ENCODE measurements around the gene PCYOX1L.

PCYOX1L gene

GRCh38 chr5:149365418-149365817 lies 7.6 kb downstream of the PCYOX1L start:
- no peak for ATAC-seq
- TF ChIP-seq OSR1 (CRISPR knock-in tag; IDR thresholded peaks at IDR 0.05) (no peak), CREB5 (CRISPR knock-in tag; IDR thresholded peaks at IDR 0.05; ENCODE audit: low read depth) (no peak), POU6F1 (CRISPR knock-in tag; IDR thresholded peaks at IDR 0.05; ENCODE audit: borderline replicate concordance, low read depth) (no peak), ZC3H10 (CRISPR knock-in tag; IDR thresholded peaks at IDR 0.05) (no peak), SNAI2 (CRISPR knock-in tag; IDR thresholded peaks at IDR 0.05) (no peak), ZFP3 (CRISPR knock-in tag; IDR thresholded peaks at IDR 0.05) (no peak), ZNF8 (CRISPR knock-in tag; IDR thresholded peaks at IDR 0.05) (no peak)

GRCh38 chr5:149366169-149366729 lies 8.4 kb downstream of the PCYOX1L start:
- ATAC-seq, result no peak
- TF ChIP-seq, protein P1, sequence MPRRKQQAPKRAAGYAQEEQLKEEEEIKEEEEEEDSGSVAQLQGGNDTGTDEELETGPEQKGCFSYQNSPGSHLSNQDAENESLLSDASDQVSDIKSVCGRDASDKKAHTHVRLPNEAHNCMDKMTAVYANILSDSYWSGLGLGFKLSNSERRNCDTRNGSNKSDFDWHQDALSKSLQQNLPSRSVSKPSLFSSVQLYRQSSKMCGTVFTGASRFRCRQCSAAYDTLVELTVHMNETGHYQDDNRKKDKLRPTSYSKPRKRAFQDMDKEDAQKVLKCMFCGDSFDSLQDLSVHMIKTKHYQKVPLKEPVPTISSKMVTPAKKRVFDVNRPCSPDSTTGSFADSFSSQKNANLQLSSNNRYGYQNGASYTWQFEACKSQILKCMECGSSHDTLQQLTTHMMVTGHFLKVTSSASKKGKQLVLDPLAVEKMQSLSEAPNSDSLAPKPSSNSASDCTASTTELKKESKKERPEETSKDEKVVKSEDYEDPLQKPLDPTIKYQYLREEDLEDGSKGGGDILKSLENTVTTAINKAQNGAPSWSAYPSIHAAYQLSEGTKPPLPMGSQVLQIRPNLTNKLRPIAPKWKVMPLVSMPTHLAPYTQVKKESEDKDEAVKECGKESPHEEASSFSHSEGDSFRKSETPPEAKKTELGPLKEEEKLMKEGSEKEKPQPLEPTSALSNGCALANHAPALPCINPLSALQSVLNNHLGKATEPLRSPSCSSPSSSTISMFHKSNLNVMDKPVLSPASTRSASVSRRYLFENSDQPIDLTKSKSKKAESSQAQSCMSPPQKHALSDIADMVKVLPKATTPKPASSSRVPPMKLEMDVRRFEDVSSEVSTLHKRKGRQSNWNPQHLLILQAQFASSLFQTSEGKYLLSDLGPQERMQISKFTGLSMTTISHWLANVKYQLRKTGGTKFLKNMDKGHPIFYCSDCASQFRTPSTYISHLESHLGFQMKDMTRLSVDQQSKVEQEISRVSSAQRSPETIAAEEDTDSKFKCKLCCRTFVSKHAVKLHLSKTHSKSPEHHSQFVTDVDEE (CRISPR knock-in tag; IDR thresholded peaks at IDR 0.05), result no peak
- TF ChIP-seq CSRNP3 (CRISPR knock-in tag; IDR thresholded peaks at IDR 0.05), result no peak
- TF ChIP-seq CSDC2 (CRISPR knock-in tag; IDR thresholded peaks at IDR 0.05), result no peak
- no peak for TF ChIP-seq ESRRG (CRISPR knock-in tag; IDR thresholded peaks at IDR 0.05)
- no peak for TF ChIP-seq PPARA (CRISPR knock-in tag; IDR thresholded peaks at IDR 0.05; ENCODE audit: borderline replicate concordance)
- no peak for TF ChIP-seq RARB (CRISPR knock-in tag; IDR thresholded peaks at IDR 0.05)
- TF ChIP-seq ZNF70 (CRISPR knock-in tag; IDR thresholded peaks at IDR 0.05), result no peak
- TF ChIP-seq SNAI2 (CRISPR knock-in tag; IDR thresholded peaks at IDR 0.05), result no peak
- no peak for TF ChIP-seq ZNF565 (CRISPR knock-in tag; conservative IDR thresholded peaks at IDR 0.05; ENCODE audit: low read depth)
- TF ChIP-seq ZC3H10 (CRISPR knock-in tag; IDR thresholded peaks at IDR 0.05), result no peak
- no peak for TF ChIP-seq ISL1 (CRISPR knock-in tag; IDR thresholded peaks at IDR 0.05)

- no peak for TF ChIP-seq ESRRG (CRISPR knock-in tag; IDR thresholded peaks at IDR 0.05)
- no peak for TF ChIP-seq SNAI2 (CRISPR knock-in tag; IDR thresholded peaks at IDR 0.05)
- TF ChIP-seq ZNF70 (CRISPR knock-in tag; IDR thresholded peaks at IDR 0.05), result no peak
- TF ChIP-seq ZFP30 (CRISPR knock-in tag; IDR thresholded peaks at IDR 0.05), result no peak
- TF ChIP-seq CSRNP3 (CRISPR knock-in tag; IDR thresholded peaks at IDR 0.05), result no peak
- peak; percentile 89 for ATAC-seq
Measured at GRCh38 chr5:149367249-149367971, 9.6 kb downstream of the PCYOX1L start.

DNA sequence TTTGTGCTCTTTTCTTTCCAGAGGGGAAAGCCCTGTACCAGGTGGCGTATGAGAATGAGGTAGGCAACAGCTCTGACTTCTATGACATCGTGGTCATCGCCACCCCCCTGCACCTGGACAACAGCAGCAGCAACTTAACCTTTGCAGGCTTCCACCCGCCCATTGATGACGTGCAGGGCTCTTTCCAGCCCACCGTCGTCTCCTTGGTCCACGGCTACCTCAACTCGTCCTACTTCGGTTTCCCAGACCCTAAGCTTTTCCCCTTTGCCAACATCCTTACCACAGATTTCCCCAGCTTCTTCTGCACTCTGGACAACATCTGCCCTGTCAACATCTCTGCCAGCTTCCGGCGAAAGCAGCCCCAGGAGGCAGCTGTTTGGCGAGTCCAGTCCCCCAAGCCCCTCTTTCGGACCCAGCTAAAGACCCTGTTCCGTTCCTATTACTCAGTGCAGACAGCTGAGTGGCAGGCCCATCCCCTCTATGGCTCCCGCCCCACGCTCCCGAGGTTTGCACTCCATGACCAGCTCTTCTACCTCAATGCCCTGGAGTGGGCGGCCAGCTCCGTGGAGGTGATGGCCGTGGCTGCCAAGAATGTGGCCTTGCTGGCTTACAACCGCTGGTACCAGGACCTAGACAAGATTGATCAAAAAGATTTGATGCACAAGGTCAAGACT lies 10.3 kb downstream of the PCYOX1L start:
- ATAC-seq, result no peak
- TF ChIP-seq ZNF8 (CRISPR knock-in tag; IDR thresholded peaks at IDR 0.05) (no peak), ISL1 (CRISPR knock-in tag; IDR thresholded peaks at IDR 0.05) (no peak), ZFP30 (CRISPR knock-in tag; IDR thresholded peaks at IDR 0.05) (no peak), ZNF70 (CRISPR knock-in tag; IDR thresholded peaks at IDR 0.05) (no peak), POU6F1 (CRISPR knock-in tag; IDR thresholded peaks at IDR 0.05; ENCODE audit: borderline replicate concordance, low read depth) (no peak)
- TF ChIP-seq, protein P1 (CRISPR knock-in tag; IDR thresholded peaks at IDR 0.05), result no peak

All from SK-N-SH treated with all-trans-retinoic acid at 6 μM for 48 hours (cell line).